Esophagus squamous epithelium (tissue), 5 donors: ENCODE results near the gene BID. TPM values are rescaled to one million over a fixed set of nuclear protein-coding genes. Genes with fewer than 3 reads are reported as not detected.

ENCODE experiments used
- DNase-seq: peaks from one replicate; lab custom pipeline; 2025; lab: John Stamatoyannopoulos, UW
- H3K27ac ChIP-seq, 4 donors: fragments of 200-600 bp; sonication (generic); one replicate each; pipeline ENCODE4 v1.5.1; 2016 to 2019; ENCODE audit warnings: mild to moderate bottlenecking in 1 of 4
- H3K27me3 ChIP-seq, 4 donors: fragments of 200-600 bp; sonication (generic); 1 replicate in 3 of 4; 2 replicates in 1 of 4; pipeline versions ENCODE4 v1.5.1 to v1.6.0; 2017 to 2021; ENCODE audit warnings: antibody characterized with exemption in 1 of 4
- H3K36me3 ChIP-seq, 3 donors: fragments of 200-600 bp; sonication (generic); one replicate each; pipeline ENCODE4 v1.5.1; 2016 to 2019
- H3K4me1 ChIP-seq, 3 donors: fragments of 200-600 bp; sonication (generic); one replicate each; pipeline ENCODE4 v1.5.1; 2017 to 2019
- H3K4me3 ChIP-seq, 4 donors: fragments of 200-600 bp; sonication (generic); 1 replicate in 3 of 4; 2 replicates in 1 of 4; pipeline ENCODE4 v1.5.1; 2016 to 2019; ENCODE audit warnings: mild to moderate bottlenecking in 2 of 4, moderate library complexity in 1 of 4
- H3K9me3 ChIP-seq, 3 donors: fragments of 200-600 bp; sonication (generic); one replicate each; pipeline ENCODE4 v1.5.1; 2016 to 2019
- POLR2A ChIP-seq, 4 donors: fragments of 450-650 bp; IDR thresholded peaks; one replicate each; pipeline ENCODE4 v1.6.1; 2017; ENCODE audit warnings: antibody characterized with exemption in 4 of 4, mild to moderate bottlenecking in 4 of 4, moderate library complexity in 3 of 4
- WGBS, 2 donors: methylation state at CpG; one replicate each; pipeline ENCODE4 v1.1.5; 2018; 5-methylcytosine and 5-hydroxymethylcytosine counted together
- intact Hi-C: fragments of 100-400 bp; cut with DNase I; formaldehyde crosslinking; loops from one replicate; pipeline ENCODE4 v1.15.0; 2022
- total RNA-seq, 4 donors: library from RNA; depleted of rRNA; stranded (reverse); fragments of >200 nt; gene quantifications; one replicate each; pipeline ENCODE4 v1.1.0, GENCODE V29; 2016
- TF ChIP-seq, protein P1 (sequence below), 6 experiments: fragments of 450-650 bp in 4 of 6; fragments of 200-600 bp in 2 of 6; sonication (generic) in 2 of 6; IDR thresholded peaks; one replicate each; pipeline ENCODE4 v1.5.1; 2016 to 2019; ENCODE audit warnings: antibody characterized with exemption in 6 of 6, mild to moderate bottlenecking in 4 of 6, moderate library complexity in 4 of 6
- donor health status: DM: yes; HTN: yes; CAD: no.

The BID gene
- total RNA-seq, 4 donors from 2014 or later = 10.6 to 32.9 (median 22.7) TPM

DNA sequence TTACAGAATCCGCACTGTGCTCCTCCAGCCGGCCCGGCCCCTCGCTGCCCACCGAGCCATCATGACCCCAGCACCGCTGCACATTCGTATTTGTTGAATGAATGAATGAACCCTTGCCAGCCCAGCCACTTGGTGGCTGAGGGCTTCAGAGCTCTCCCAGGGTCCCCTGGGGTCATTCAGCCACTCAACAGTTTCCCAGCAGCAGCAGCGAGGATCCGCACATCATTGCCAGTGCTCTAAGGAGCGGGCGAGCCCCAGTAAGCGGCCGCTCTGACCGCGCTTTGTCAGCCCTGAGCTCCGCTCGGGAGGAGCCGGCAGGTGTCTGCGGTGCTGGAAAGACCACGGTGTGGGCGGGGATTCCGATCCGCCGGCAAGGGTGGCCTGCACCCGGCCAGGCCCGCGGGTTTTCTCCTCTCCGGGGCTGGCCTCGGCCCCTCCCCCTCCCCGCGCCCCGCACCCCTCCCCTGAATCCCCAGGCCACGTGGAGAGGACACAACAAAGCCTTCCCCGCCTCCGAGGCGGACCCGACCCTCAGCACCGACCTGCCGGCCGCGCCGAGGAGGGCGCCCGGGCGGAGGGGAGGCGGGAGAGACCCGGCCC, 563 bp downstream of the BID start:
- 8% methylated on average over 6 of the region's 47 CpGs; no CpG with 5 or more reads in 1 of the 2 donors for WGBS, 2 donors
- Histone ChIP-seq H3K36me3 (no peaks in the 10 kb centered on the region), H3K9me3 (no peaks in the 10 kb centered on the region), H3K4me1 (peaks cover 14 to 61% (median 25%) of the 10 kb centered on the region in 3 donors), H3K27ac (peak overlapping the region; percentile 60 to 84 (median 73)), H3K4me3 (peak overlapping the region; percentile 58 to 97 (median 92)), H3K27me3 (no peaks in the 10 kb centered on the region)
- intact Hi-C loops = no loop called here
- no peak for DNase-seq
- no peak for TF ChIP-seq POLR2A (IDR thresholded peaks at IDR 0.05)
- TF ChIP-seq, protein P1, sequence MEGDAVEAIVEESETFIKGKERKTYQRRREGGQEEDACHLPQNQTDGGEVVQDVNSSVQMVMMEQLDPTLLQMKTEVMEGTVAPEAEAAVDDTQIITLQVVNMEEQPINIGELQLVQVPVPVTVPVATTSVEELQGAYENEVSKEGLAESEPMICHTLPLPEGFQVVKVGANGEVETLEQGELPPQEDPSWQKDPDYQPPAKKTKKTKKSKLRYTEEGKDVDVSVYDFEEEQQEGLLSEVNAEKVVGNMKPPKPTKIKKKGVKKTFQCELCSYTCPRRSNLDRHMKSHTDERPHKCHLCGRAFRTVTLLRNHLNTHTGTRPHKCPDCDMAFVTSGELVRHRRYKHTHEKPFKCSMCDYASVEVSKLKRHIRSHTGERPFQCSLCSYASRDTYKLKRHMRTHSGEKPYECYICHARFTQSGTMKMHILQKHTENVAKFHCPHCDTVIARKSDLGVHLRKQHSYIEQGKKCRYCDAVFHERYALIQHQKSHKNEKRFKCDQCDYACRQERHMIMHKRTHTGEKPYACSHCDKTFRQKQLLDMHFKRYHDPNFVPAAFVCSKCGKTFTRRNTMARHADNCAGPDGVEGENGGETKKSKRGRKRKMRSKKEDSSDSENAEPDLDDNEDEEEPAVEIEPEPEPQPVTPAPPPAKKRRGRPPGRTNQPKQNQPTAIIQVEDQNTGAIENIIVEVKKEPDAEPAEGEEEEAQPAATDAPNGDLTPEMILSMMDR (IDR thresholded peaks at IDR 0.05) = no peak

DNA sequence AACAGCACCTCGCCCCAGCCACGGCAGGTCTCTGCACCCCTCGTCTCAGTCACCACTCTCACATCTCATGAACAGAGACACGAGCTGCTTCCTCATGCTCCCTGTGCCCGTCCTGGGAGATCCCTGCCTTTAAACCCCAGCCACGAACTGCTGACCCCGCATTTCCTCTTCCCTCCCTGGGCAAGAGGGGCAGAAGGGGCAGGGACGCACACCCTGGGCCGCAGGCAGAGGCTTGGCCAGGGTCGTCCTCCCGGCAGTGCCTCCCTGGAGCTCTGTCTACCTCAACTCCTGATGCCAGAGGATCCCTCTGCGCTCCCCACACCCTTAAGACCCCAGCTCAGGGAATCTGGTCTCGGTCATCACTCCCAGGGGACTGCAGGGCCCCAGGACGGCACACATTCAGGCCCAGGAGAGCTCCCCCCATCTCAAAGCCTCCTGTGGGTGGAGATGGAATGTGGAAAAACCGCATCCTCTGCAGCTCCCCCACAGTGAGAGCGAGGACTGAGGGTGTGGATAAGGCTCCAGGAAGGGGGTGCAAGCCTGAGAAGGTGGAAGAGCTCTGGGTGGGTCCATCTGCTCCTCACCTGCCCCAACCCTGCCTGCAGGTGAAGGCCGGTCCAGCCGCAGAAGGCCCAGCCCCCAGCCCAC, 1.2 kb downstream of the BID start:
- H3K4me1 ChIP-seq = peaks cover 14 to 61% (median 25%) of the 10 kb centered on the region in 3 donors
- 32% methylated on average over 6 to 10 of the region's 18 CpGs for WGBS, 2 donors
- no peak for DNase-seq
- no peaks in the 10 kb centered on the region for H3K36me3 ChIP-seq
- H3K27me3 ChIP-seq = no peaks in the 10 kb centered on the region
- intact Hi-C loops = no loop called here
- TF ChIP-seq POLR2A (IDR thresholded peaks at IDR 0.05) = no peak
- TF ChIP-seq, protein P1 (IDR thresholded peaks at IDR 0.05) = no peak
- no peaks in the 10 kb centered on the region for H3K9me3 ChIP-seq
- peak overlapping the region in 1 of 4 donors; percentile 84 for H3K27ac ChIP-seq
- H3K4me3 ChIP-seq = peak overlapping the region; percentile 58 to 97 (median 92)

DNA sequence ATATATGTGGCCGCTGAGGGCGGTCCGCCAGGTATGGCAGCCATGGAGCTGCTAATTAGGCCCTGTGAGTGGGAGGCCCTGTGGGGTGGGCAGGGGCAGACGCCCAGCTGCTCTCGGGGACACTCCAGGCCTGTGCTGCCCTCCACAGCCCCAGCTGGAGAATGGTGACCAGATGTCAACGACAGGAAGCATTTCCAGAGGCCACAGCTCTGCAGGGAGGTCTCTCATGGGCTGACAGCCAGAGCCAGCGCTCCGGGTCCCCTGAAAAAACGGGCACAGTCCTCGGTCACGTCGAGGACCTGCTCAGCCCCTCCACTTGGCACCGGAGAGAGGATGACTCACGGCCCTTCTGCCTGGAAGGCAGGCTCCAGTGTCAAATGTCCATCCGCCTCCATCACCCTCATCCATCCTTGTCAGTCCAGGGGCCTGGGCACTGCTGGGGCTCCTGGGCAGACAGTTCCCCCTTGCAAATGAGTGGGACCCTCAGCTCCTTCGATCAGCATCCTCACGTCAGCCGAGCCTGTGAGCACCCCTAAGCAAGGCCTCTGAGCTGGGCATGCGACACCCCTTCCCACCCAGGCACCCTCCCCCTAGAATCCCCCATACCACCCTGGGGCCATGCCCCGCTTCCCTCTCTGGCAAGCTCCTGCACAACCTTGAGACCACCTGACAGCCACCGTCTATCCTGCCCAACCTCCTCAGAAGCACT, 1.9 kb downstream of the BID start:
- DNase-seq = no peak
- intact Hi-C loops = no loop called here
- H3K4me3 ChIP-seq = peak overlapping the region in 1 of 4 donors; percentile 97

DNA sequence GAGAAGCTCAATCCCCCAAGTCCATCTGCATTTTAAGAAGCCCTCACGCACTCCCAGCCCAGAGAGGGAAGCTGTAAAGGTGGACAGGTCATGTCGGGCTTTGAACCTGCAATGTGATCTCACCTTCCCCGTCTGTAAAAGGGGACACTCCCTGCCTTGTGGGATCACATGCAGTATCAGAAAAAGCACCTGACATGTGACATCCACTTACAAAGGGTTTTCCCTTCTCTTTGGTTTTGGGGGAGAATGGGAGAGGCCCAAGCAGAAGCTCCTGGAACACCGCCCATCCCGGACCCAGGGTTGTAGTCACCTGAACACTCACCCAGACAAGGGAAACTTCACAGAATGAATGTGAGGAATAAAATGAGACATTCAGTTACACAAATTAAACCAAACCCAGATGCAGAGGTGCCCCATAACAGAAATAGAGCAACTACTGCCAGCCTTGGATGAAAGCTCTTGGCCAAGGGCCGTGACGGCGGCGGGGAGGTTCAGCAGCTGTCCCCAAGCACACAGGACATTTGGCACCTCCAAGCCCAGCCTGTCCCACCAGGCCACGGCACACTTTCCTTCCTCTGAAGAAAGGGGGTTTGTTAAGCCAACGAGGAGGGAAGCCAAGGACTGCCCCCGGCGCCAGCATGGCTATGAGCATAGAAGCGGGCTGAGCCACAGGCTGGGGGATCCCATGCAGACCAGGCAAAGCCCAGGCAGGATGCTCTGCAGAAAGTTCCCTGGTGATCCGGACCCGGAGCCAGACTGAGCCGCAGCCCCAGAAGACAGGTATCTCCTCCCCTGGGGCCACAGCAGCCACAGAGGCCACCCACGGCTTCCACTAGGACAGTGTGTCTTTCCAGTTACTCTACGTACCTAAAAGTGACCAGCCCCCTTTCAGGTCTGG, 3.8 kb downstream of the BID start:
- Histone ChIP-seq H3K36me3 (no peaks in the 10 kb centered on the region), H3K9me3 (no peaks in the 10 kb centered on the region), H3K4me1 (peaks cover 14 to 60% (median 25%) of the 10 kb centered on the region in 3 donors), H3K27ac (no peak overlapping the region), H3K4me3 (no peak overlapping the region), H3K27me3 (no peaks in the 10 kb centered on the region)
- TF ChIP-seq, protein P1 (IDR thresholded peaks at IDR 0.05) = no peak
- TF ChIP-seq POLR2A (IDR thresholded peaks at IDR 0.05) = no peak
- WGBS, 2 donors = 89 to 90% methylated on average over 12 to 13 of the region's 19 CpGs
- intact Hi-C loops = no loop called here
- DNase-seq = no peak

More for the DNA sequence above, 1.9 kb downstream of the BID start:
- no peaks in the 10 kb centered on the region for H3K9me3 ChIP-seq
- no peak for TF ChIP-seq POLR2A (IDR thresholded peaks at IDR 0.05)
- TF ChIP-seq, protein P1 (IDR thresholded peaks at IDR 0.05) = no peak
- H3K4me1 ChIP-seq = peaks cover 14 to 61% (median 25%) of the 10 kb centered on the region in 3 donors
- no peak overlapping the region for H3K27ac ChIP-seq
- no peaks in the 10 kb centered on the region for H3K36me3 ChIP-seq
- 48 to 58% methylated on average over 4 to 15 of the region's 21 CpGs for WGBS, 2 donors
- no peaks in the 10 kb centered on the region for H3K27me3 ChIP-seq
